WI38 (cell line): ENCODE data around the gene NADK2.
"Not testable (repeated sequence)": the region's sequence is repeated elsewhere in the genome, so short reads cannot be mapped to it uniquely, and the experiment has no call there.

Experiments used
- H3K4me3 ChIP-seq: 2 replicates; pipeline ENCODE4 v1.5.1; 2011; ENCODE audit warnings: low read depth, mild to moderate bottlenecking, control low read depth, low read length
- CTCF ChIP-seq: IDR thresholded peaks from 2 replicates; pipeline ENCODE4 v1.5.1; 2012; ENCODE audit warnings: low read depth, mild to moderate bottlenecking, control low read depth, low read length

The NADK2 gene, protein sequence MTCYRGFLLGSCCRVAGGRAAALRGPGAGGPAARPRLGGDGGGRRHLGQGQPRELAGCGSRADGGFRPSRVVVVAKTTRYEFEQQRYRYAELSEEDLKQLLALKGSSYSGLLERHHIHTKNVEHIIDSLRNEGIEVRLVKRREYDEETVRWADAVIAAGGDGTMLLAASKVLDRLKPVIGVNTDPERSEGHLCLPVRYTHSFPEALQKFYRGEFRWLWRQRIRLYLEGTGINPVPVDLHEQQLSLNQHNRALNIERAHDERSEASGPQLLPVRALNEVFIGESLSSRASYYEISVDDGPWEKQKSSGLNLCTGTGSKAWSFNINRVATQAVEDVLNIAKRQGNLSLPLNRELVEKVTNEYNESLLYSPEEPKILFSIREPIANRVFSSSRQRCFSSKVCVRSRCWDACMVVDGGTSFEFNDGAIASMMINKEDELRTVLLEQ

DNA sequence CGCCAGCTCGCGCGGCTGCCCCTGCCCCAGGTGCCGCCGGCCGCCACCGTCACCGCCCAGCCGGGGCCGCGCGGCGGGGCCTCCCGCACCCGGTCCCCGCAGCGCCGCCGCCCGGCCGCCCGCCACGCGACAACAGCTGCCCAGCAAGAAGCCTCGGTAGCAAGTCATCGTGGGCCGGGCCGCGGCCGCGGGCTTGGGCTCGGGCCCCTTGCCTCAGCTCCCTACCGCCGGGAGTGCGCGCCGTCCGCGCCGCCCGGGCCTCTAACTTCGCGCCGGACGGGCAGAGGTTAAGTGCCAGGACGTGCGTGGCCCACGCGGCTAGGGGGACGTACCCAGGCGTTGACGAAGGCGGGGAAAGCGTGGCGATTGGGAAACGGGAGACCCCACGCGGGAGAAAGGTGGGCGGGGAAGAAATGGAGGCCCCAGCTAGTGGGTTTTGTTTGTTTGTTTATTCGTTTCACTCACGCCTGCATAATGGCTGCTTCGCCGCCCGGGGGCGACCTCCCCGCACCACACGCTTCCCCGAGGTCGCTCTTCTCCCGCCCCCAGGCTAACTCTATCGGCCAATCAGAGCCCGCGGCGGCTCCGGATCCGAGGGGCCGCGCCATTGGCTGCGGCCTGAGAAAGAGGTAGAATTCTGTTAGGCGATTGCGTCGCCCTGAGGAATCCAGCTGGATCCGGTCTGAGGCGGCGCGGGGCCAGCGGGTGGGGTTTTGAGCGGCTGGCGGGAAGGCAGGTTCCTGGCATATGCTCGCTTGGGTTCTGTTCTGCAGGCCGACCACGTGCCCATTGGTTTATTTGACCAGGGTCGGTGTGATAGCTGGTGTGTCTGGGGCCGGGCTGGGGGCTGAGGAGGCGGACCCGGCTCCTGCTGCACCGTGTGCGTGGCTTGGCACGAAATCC is at the start of gene NADK2:
Gene NADK2 (minus strand): TSS at position 295 of the 903 bp plus-strand sequence. CDS start 127 bp downstream, at position 168.
- peak within 1 kb of the TSS; percentile 80 for H3K4me3 ChIP-seq
- TF ChIP-seq CTCF: no peak; the same call in 1 of the 2 replicates

DNA sequence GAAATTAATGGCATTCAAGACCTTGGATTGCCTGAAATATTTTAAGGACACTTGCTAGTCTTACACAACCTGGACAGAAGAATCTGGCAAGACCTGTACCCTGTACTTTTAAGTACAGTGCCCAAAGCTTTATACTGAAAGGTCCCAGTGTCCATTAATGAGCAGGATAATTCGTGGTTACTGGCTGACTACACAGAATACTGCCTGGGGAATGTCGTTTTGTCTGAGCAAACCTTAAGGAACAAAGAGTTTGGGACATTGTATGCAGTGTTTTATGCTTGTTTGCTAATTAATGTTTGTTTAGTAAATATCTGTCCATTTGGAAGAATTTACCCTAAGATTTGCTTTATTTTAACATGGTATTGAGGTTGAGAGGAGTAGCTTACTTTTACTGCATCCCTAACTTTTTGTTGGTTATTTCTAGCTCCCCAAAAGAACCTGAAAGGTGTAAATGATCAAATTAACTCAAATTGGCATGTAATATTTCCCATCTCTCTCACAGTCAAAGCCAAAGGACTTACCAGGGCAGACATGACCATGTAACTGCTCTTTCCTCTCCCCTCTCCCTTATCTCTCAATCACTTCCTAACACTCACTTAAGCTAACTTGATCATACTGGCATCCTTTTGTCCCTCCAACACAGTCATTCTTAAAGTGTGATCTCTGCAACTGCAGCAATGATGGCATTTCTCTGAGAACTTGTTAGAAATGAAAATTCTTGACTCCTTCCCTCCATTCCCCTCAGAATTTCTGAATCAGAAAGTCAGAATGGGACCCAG is 44.3 kb upstream of the NADK2 start:
- TF ChIP-seq CTCF: no peak
- no peak overlapping the region for H3K4me3 ChIP-seq

- H3K4me3 ChIP-seq: not testable (repeated sequence)
Observed at GRCh38 chr5:36283775-36284174, 42.0 kb upstream of the NADK2 start.

- TF ChIP-seq CTCF: no peak
Observed at GRCh38 chr5:36281626-36282025, 39.9 kb upstream of the NADK2 start.

DNA sequence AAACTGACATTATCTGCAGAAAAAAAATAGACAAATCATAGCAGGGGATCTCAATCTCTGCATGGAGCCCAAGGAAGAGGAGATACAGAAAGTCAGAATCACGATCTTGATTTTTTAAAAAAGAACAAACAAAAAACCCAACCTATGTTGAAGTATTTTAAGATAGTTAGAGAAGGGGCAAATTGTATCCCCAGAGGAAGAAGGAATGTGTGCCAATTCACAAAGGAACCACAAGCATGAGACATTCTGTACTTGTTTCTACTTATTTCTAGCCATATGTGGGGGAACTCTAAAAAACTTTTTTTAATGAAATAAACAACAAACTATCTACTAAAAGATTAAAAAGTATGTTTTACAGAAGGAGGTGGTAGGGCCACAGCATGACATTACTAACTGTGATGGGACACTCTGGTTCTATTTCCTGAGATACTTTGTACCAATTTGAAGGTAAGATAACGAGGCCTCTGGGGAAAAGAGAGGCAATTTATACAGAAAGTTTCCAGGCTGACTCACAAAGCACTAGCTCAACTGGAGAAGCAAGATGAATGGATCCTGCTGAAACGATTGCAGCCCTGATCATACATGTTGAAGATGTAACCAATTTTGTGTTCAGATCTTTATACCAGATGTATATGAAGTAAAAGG is 37.5 kb upstream of the NADK2 start:
- H3K4me3 ChIP-seq: no peak overlapping the region
- TF ChIP-seq CTCF: no peak

More at GRCh38 chr5:36281626-36282025, 39.9 kb upstream of the NADK2 start:
- H3K4me3 ChIP-seq: no peak overlapping the region

- H3K4me3 ChIP-seq: no peak overlapping the region
- no peak for TF ChIP-seq CTCF
Observed at GRCh38 chr5:36277521-36278176, 35.9 kb upstream of the NADK2 start.
